Neural crest cell (in vitro differentiated cells): ENCODE results near the gene SOCS3. TPM values are rescaled to one million over a fixed set of nuclear protein-coding genes. Genes with fewer than 3 reads are reported as not detected.

ENCODE experiments used
- DNase-seq: peaks from one replicate; pipeline ENCODE4 v3.0.0; 2021; ENCODE audit warnings: low read depth, mixed read lengths, low spot score
- H3K27ac Mint-ChIP-seq: one replicate; pipeline ENCODE4 v1.8.0; 2021; ENCODE audit warnings: mild to moderate bottlenecking, mixed read lengths; ENCODE audit not compliant: unreplicated experiment
- H3K27me3 Mint-ChIP-seq: 2 replicates; pipeline ENCODE4 v1.8.0; 2021; ENCODE audit warnings: low read depth, mild to moderate bottlenecking, mixed read lengths
- H3K36me3 Mint-ChIP-seq: 2 replicates; pipeline ENCODE4 v1.8.0; 2021; ENCODE audit warnings: low read depth, mild to moderate bottlenecking, mixed read lengths
- H3K4me1 Mint-ChIP-seq: 2 replicates; pipeline ENCODE4 v1.8.0; 2021; ENCODE audit warnings: mixed read lengths
- H3K4me3 Mint-ChIP-seq: one replicate; pipeline ENCODE4 v1.8.0; 2021; ENCODE audit warnings: mild to moderate bottlenecking, mixed read lengths
- H3K9me3 Mint-ChIP-seq: 2 replicates; pipeline ENCODE4 v1.8.0; 2021; ENCODE audit warnings: mixed read lengths
- total RNA-seq: library from RNA; stranded (reverse); gene quantifications from 2 replicates; pipeline ENCODE4 v1.2.1, GENCODE V29; 2021
- TF ChIP-seq, protein P1 (sequence below): fragments of 200-600 bp; sonication (generic); conservative IDR thresholded peaks from 2 replicates; pipeline ENCODE4 v1.5.0; 2021; ENCODE audit warnings: antibody characterized with exemption, mild to moderate bottlenecking

SOCS3 gene
- total RNA-seq, 1 donor from 2014 or later, result 6.1 TPM

DNA sequence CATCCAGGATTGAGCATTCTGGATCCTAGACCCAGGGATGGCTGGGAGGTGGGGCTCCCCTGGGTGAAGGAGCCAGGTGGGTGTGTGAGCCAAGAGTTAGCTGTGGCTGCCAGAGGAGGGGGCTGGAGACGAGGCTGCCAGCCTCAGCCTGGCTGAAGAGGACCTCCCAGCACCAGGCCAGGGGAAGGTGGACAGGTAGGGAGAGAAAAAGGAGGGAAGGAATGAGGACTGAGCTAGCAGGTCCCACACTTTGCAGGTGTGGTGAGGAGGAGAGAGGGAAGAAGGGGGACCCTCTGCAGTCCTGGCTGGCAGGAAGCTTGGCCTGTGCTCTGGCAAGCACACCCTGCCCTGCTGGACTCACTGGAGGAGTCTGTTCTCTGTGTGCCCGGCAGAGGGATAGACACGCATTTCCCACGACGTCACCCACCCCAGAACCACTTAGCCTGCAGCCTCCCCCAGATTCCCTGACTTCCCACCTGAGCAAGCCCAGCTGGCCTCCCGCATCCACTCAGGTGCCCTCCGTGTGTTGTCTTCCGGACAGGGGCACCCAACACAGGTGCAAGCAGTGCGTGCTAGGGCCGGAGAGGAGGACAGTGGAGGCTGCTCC is 42.0 kb downstream of the SOCS3 start:
- TF ChIP-seq, protein P1, sequence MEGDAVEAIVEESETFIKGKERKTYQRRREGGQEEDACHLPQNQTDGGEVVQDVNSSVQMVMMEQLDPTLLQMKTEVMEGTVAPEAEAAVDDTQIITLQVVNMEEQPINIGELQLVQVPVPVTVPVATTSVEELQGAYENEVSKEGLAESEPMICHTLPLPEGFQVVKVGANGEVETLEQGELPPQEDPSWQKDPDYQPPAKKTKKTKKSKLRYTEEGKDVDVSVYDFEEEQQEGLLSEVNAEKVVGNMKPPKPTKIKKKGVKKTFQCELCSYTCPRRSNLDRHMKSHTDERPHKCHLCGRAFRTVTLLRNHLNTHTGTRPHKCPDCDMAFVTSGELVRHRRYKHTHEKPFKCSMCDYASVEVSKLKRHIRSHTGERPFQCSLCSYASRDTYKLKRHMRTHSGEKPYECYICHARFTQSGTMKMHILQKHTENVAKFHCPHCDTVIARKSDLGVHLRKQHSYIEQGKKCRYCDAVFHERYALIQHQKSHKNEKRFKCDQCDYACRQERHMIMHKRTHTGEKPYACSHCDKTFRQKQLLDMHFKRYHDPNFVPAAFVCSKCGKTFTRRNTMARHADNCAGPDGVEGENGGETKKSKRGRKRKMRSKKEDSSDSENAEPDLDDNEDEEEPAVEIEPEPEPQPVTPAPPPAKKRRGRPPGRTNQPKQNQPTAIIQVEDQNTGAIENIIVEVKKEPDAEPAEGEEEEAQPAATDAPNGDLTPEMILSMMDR, result no peak
- Mint-ChIP-seq H3K9me3 (no peaks in the 10 kb centered on the region), H3K27me3 (peaks cover 39% of the 10 kb centered on the region), H3K4me1 (peaks cover 22% of the 10 kb centered on the region), H3K4me3 (no peak overlapping the region), H3K27ac (no peak overlapping the region), H3K36me3 (no peaks in the 10 kb centered on the region)
- no peak for DNase-seq

DNA sequence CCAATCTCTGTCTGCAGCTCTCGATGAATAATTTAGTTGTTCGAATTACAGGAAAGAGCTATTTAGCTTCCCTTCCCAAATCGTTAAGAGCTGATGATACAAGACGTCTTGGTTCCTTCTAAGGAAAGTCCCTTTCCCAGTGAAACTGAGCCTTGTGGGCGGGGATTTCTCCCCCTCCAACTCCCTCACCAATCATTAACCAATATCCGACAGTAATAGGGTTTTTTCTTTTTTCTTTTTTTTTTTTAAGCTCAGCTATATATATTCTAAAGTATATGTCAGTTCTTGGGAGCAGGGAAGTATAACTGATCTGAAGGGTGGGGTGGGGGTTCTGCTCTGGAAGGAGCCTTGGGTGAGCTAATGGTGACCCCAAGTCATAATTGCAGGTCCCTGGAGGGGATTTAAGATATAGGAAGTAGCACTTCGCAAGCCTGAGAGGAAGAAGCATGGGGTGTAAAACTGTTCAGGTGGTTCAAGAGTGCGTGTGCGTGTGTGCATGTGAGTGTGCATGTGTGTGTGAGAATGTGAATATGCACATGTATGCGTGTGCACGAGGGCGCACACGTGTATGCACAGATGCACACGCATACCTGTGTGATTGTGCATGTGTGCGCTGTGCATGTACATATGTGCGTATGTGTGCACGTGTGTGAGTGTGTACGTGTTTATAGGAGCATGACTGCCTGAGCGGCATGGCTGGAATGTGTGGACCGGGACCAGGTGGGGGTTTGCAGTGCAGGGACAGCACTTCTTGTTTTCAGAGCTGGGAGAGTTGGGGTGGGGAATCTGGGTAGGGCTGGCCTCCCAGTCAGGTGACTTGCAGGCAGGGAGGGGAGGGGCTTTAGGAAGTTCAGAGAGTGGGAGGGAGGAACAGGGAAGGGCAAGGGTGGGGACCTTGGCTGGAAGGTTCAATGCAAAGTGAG is 42.7 kb downstream of the SOCS3 start:
- H3K27me3 Mint-ChIP-seq, result peaks cover 47% of the 10 kb centered on the region
- DNase-seq, result no peak

DNA sequence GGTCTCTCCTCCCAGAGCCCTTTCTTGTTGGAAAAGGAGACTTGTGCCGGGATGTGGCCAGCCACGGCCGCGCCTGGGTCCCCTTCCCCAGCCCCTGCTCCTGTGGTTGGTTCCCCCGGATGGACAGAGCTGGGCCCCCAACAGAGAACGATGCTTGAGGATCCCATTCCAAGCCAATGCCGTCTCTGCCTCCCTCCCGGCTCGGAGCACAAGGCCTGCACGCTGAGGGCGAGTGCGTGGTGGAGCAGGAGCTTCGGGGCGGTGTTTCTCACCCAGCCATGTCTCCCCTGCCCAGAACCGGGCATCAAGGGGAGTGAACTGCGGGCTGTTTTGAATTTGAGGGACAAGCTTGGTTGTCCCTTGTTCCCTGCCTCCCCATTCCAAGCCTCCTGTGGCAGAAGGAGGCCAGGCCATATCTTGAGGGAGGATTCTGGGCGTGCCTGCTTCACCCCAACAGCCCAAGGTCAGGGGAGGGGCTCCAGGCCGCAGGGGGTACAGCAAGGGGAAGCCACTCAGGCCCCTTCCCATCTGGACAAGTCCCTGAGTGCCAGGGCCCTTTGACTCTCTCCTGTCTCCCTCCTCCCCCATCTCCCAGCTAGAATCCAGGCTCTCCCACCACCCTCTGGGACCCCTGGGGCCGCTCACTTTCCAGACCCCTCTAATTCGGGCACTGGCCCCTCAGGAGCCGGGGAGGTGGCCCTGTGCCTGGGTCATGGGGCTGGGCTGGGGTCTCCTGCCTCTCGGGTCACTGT is 43.6 kb downstream of the SOCS3 start:
- TF ChIP-seq, protein P1, result no peak
- no peak overlapping the region for H3K27ac Mint-ChIP-seq

More for the DNA sequence above, 42.7 kb downstream of the SOCS3 start:
- Mint-ChIP-seq H3K36me3 (no peaks in the 10 kb centered on the region), H3K4me3 (peak overlapping the region; percentile 64), H3K4me1 (peaks cover 22% of the 10 kb centered on the region), H3K27ac (no peak overlapping the region), H3K9me3 (no peaks in the 10 kb centered on the region)
- TF ChIP-seq, protein P1, result no peak

DNA sequence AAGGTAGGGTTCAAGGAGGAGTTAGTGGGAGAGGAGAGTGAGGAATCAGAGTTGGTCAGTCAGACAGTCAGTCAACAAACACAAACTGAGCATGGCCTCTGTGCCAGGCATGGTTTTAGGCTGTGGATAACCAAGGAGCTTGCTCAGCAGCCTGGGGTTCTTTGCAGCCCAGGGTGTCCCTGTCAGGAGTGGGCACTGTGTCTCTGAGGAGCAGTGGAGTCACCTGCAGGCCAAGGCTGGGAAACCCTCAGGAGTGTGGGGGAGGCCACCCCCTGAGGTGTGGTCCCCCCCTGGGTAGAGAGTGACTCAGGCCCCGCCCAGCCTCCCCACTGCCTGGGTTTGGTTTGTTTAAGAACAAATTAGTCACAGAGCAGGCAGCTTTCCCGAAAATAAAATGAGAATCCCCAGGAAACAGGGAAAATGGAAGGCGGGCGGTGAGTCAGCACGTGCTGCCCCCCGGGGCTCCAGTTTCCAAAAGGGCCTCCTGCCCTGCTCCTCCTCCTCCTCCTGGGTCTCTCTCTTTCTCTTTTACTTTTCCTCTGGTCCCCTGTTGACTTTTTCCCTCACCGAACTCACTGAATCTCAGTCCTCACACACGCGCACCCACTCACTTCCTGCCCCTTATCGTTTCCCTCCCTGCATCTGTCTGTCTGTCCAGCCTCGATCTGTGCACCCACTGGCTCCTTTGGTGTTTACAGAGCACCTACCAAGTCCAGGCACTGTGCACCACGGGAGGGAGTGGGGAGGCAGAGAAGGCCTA is 44.3 kb downstream of the SOCS3 start:
- Mint-ChIP-seq H3K36me3 (no peaks in the 10 kb centered on the region), H3K27me3 (peaks cover 57% of the 10 kb centered on the region), H3K4me1 (peaks cover 22% of the 10 kb centered on the region), H3K27ac (no peak overlapping the region), H3K9me3 (no peaks in the 10 kb centered on the region), H3K4me3 (no peak overlapping the region)
- TF ChIP-seq, protein P1, result no peak
- no peak for DNase-seq

More for the DNA sequence above, 43.6 kb downstream of the SOCS3 start:
- Mint-ChIP-seq H3K36me3 (no peaks in the 10 kb centered on the region), H3K4me3 (peak overlapping the region; percentile 64), H3K27me3 (peaks cover 55% of the 10 kb centered on the region), H3K9me3 (no peaks in the 10 kb centered on the region), H3K4me1 (peaks cover 22% of the 10 kb centered on the region)
- DNase-seq, result no peak
